OCI-LY3 (cell line): ENCODE data around the gene TGM5.

ENCODE experiments used
- EZH2phosphoT487 ChIP-seq: fragments of 200-600 bp; shearing (Covaris generic); IDR thresholded peaks from 2 replicates; pipeline ENCODE4 v1.6.1; 2018; ENCODE audit warnings: antibody characterized with exemption, mixed run types, low read depth
- TF ChIP-seq, protein P1 (sequence below): fragments of 200-600, 300-600 bp; sonication (generic); IDR thresholded peaks from 2 replicates; pipeline ENCODE4 v1.5.1; 2014; ENCODE audit warnings: antibody characterized with exemption, low read length, low read depth

DNA sequence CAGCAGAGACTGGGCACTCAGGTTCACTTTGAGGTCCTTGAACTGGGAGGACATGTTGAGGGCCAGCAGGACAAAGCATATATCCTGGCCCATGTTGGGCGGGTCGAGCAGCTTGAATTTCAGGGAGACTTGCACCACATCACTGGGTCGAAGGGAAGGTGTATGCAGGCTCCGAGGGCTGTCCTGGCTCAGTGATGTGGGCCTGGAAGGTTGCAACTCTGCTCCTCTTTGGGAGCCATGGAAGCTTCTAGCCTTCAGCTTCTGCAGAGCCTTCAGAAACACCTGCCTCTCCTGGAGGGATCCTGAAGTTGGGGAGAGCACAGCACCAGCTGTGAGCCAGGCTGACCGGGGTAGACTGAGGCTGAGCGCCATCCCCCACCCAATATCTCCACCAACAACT is 31.2 kb downstream of the TGM5 start:
- TF ChIP-seq, protein P1, sequence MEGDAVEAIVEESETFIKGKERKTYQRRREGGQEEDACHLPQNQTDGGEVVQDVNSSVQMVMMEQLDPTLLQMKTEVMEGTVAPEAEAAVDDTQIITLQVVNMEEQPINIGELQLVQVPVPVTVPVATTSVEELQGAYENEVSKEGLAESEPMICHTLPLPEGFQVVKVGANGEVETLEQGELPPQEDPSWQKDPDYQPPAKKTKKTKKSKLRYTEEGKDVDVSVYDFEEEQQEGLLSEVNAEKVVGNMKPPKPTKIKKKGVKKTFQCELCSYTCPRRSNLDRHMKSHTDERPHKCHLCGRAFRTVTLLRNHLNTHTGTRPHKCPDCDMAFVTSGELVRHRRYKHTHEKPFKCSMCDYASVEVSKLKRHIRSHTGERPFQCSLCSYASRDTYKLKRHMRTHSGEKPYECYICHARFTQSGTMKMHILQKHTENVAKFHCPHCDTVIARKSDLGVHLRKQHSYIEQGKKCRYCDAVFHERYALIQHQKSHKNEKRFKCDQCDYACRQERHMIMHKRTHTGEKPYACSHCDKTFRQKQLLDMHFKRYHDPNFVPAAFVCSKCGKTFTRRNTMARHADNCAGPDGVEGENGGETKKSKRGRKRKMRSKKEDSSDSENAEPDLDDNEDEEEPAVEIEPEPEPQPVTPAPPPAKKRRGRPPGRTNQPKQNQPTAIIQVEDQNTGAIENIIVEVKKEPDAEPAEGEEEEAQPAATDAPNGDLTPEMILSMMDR, result no peak
- TF ChIP-seq EZH2phosphoT487, result no peak
